Measurements from ENCODE around the gene FGGY.

The FGGY gene

DNA sequence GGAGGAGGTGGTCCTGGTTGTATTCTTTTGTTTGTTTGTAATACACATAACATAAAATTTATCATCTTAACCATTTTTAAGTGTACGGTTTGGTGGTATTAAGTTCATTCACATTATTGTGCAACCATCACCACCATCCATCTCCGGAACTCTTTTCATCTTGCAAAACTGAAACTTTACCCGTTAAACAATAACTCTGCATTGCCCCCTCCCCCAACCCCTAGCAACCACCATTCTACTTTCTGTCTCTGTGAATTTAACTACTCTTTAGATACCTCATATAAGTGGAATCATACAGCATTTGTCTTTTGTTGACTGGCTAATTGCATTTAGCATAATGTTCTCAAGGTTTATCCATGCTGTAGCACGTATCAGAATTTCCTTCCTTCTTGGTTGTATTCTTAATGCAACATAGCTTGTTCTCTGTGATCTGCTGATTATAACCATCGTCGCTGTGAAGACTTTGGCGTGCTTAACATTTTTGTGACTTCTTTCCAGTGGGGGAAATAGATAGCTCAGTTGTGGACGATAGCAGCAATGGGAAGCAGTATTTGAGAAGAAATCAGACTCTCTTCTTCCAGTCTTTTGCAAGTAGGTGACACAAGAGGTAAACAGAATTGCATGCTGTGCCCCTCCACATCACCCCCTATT, 400.4 kb downstream of the FGGY start:
- no peak for TF ChIP-seq EZH2 (IDR thresholded peaks at IDR 0.05; ENCODE audit: borderline replicate concordance, low read depth, low read length, severe bottlenecking)
- TF ChIP-seq, protein P1, sequence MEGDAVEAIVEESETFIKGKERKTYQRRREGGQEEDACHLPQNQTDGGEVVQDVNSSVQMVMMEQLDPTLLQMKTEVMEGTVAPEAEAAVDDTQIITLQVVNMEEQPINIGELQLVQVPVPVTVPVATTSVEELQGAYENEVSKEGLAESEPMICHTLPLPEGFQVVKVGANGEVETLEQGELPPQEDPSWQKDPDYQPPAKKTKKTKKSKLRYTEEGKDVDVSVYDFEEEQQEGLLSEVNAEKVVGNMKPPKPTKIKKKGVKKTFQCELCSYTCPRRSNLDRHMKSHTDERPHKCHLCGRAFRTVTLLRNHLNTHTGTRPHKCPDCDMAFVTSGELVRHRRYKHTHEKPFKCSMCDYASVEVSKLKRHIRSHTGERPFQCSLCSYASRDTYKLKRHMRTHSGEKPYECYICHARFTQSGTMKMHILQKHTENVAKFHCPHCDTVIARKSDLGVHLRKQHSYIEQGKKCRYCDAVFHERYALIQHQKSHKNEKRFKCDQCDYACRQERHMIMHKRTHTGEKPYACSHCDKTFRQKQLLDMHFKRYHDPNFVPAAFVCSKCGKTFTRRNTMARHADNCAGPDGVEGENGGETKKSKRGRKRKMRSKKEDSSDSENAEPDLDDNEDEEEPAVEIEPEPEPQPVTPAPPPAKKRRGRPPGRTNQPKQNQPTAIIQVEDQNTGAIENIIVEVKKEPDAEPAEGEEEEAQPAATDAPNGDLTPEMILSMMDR (IDR thresholded peaks at IDR 0.05; ENCODE audit: borderline replicate concordance, extremely low read depth, low read length, poor library complexity, severe bottlenecking), result no peak
- Histone ChIP-seq H3K4me2 (ENCODE audit: insufficient read depth, low read length) (peak overlapping the region; percentile 36), H3K9me3 (ENCODE audit: insufficient read depth, low read length, severe bottlenecking) (no peaks in the 10 kb centered on the region), H3K27ac (ENCODE audit: low read length) (peak overlapping the region; percentile 71), H3K79me2 (ENCODE audit: insufficient read depth, low read length) (no peaks in the 10 kb centered on the region), H3K4me3 (ENCODE audit: low read depth in 1 of 2, low read length in 2 of 2) (0 out of 4 replicates have a peak overlapping the region, but pooled peaks of 1 of the 2 experiments have one; percentile 1), H3K36me3 (ENCODE audit: insufficient read depth, low read length) (no peaks in the 10 kb centered on the region), H4K20me1 (ENCODE audit: insufficient read depth, low read length) (no peaks in the 10 kb centered on the region), H3K27me3 (ENCODE audit: insufficient read depth, low read length, poor library complexity) (no peaks in the 10 kb centered on the region), H2AFZ (ENCODE audit: low read depth, low read length) (peak overlapping the region; percentile 56), H3K4me1 (ENCODE audit: insufficient read depth, low read length) (peaks cover 30% of the 10 kb centered on the region), H3K9ac (ENCODE audit: low read depth, low read length) (peak overlapping the region; percentile 25)
- DNase-seq (peak; percentile 69), ATAC-seq (ENCODE audit: insufficient read depth, low read depth) (peak; percentile 77)

DNA sequence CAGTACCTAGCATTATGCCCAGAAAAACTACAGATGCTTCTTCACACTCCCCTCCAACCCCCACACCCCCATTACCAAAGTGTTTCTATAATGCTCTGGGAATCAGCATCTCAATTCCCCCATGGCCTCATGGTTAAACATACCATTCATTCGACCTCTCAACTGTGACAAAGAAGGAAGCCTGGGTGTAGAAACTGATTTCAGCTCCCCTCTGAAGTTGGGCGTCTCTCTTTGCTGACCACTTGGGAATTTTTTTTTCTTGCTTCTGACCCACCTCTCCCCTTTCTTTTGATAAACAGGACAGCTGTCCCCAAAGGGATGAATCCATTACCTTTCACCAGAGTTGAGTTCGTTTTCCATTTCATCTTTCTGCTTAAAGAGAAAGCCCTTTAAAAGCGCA, 401.5 kb downstream of the FGGY start:
- no peak overlapping the region for H3K9ac ChIP-seq (ENCODE audit: low read depth, low read length)
- H3K9me3 ChIP-seq (ENCODE audit: insufficient read depth, low read length, severe bottlenecking), result no peaks in the 10 kb centered on the region
- H3K27me3 ChIP-seq (ENCODE audit: insufficient read depth, low read length, poor library complexity), result no peaks in the 10 kb centered on the region
- no peaks in the 10 kb centered on the region for H3K79me2 ChIP-seq (ENCODE audit: insufficient read depth, low read length)
- H3K4me2 ChIP-seq (ENCODE audit: insufficient read depth, low read length), result no peak overlapping the region
- no peak overlapping the region for H3K4me3 ChIP-seq (ENCODE audit: low read depth in 1 of 2, low read length in 2 of 2)
- H2AFZ ChIP-seq (ENCODE audit: low read depth, low read length), result no peak overlapping the region
- ATAC-seq (ENCODE audit: insufficient read depth, low read depth) (no peak), DNase-seq (no peak)
- peaks cover 30% of the 10 kb centered on the region for H3K4me1 ChIP-seq (ENCODE audit: insufficient read depth, low read length)
- no peak for TF ChIP-seq EZH2 (IDR thresholded peaks at IDR 0.05; ENCODE audit: borderline replicate concordance, low read depth, low read length, severe bottlenecking)
- TF ChIP-seq, protein P1 (IDR thresholded peaks at IDR 0.05; ENCODE audit: borderline replicate concordance, extremely low read depth, low read length, poor library complexity, severe bottlenecking), result no peak
- peak overlapping the region; percentile 12 for H3K27ac ChIP-seq (ENCODE audit: low read length)
- H4K20me1 ChIP-seq (ENCODE audit: insufficient read depth, low read length), result no peaks in the 10 kb centered on the region
- H3K36me3 ChIP-seq (ENCODE audit: insufficient read depth, low read length), result no peaks in the 10 kb centered on the region

DNA sequence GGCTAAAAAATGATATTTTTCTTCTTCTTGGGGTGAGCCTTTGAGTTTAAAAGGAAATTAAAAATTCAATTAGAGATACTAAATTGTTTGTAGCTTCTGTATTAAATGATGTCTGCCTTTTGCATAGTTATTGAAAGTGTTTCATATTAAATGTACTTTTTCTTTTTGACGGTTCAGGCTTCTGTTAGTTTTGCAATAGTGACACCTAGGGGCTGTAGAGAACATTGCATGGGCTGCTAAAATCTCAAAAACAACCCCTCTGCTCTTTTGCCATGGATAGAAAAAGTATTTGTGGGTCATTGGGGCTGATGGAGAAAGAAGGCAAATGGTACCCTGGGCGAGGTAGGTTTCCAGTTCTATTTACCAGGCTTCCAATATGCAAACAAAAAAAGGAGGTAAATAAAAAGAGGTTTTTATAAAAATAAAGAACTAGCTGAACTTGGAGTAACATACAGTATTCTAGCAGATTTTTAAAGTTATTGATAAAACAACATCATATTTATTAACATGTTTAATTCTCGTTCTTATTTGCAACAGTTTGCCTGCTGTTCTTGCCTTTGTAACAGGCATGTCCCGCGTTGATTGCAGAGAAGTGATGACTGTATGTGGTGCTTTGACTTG, 402.4 kb downstream of the FGGY start:
- Histone ChIP-seq H3K27ac (ENCODE audit: low read length) (0 out of 2 replicates have a peak overlapping the region, but pooled peaks have one; percentile 12), H3K79me2 (ENCODE audit: insufficient read depth, low read length) (no peaks in the 10 kb centered on the region), H3K4me2 (ENCODE audit: insufficient read depth, low read length) (no peak overlapping the region), H3K9me3 (ENCODE audit: insufficient read depth, low read length, severe bottlenecking) (no peaks in the 10 kb centered on the region), H3K27me3 (ENCODE audit: insufficient read depth, low read length, poor library complexity) (no peaks in the 10 kb centered on the region), H4K20me1 (ENCODE audit: insufficient read depth, low read length) (no peaks in the 10 kb centered on the region), H3K9ac (ENCODE audit: low read depth, low read length) (no peak overlapping the region), H3K36me3 (ENCODE audit: insufficient read depth, low read length) (no peaks in the 10 kb centered on the region), H3K4me3 (ENCODE audit: low read depth in 1 of 2, low read length in 2 of 2) (no peak overlapping the region), H3K4me1 (ENCODE audit: insufficient read depth, low read length) (peaks cover 30% of the 10 kb centered on the region), H2AFZ (ENCODE audit: low read depth, low read length) (no peak overlapping the region)
- ATAC-seq (ENCODE audit: insufficient read depth, low read depth) (peak; percentile 49; the same call in 2 of the 3 replicates), DNase-seq (peak; percentile 43)
- TF ChIP-seq, protein P1 (IDR thresholded peaks at IDR 0.05; ENCODE audit: borderline replicate concordance, extremely low read depth, low read length, poor library complexity, severe bottlenecking), result peak; percentile 95
- TF ChIP-seq EZH2 (IDR thresholded peaks at IDR 0.05; ENCODE audit: borderline replicate concordance, low read depth, low read length, severe bottlenecking), result no peak

Measured in DND-41 (cell line).